ENCODE results near the gene ATG4D.
"Not testable (repeated sequence)": the region's sequence is repeated elsewhere in the genome, so short reads cannot be mapped to it uniquely, and the experiment has no call there.

The ATG4D gene

GRCh38 chr19:10516671-10517286 lies 26.9 kb upstream of the ATG4D start:
- peaks cover 76% of the 10 kb centered on the region for H3K27me3 Mint-ChIP-seq

GRCh38 chr19:10517361-10517759 lies 26.3 kb upstream of the ATG4D start, which contains the start of gene S1PR5:
S1PR5 (minus strand) TSS chr19:10517447; CDS start chr19:10515011, 2,436 bp downstream.
- Mint-ChIP-seq H3K27me3 (peaks cover 75% of the 10 kb centered on the region), H3K9me3 (no peaks in the 10 kb centered on the region), H3K4me3 (peak within 1 kb of the TSS; percentile 65 to 75), H3K4me1 (peaks cover 48% of the 10 kb centered on the region), H3K27ac (no peak within 1 kb of the TSS)
- ATAC-seq (no peak), DNase-seq (no peak)

More at GRCh38 chr19:10516671-10517286, 26.9 kb upstream of the ATG4D start:
- ATAC-seq (no peak), DNase-seq (no peak)
- peak overlapping the region; percentile 23 to 41 for H3K4me3 Mint-ChIP-seq
- H3K9me3 Mint-ChIP-seq: no peaks in the 10 kb centered on the region
- no peak overlapping the region for H3K27ac Mint-ChIP-seq
- H3K4me1 Mint-ChIP-seq: peaks cover 48% of the 10 kb centered on the region

GRCh38 chr19:10517760-10518443 lies 25.8 kb upstream of the ATG4D start:
- H3K27ac Mint-ChIP-seq: no peak overlapping the region

GRCh38 chr19:10518444-10519361 lies 25.0 kb upstream of the ATG4D start:
- DNase-seq: no peak
- ATAC-seq: peak; percentile 22
- H3K27ac Mint-ChIP-seq: peak overlapping the region in 1 of 2 donors; percentile 9
- H3K4me3 Mint-ChIP-seq: peak overlapping the region; percentile 65 to 75
- H3K4me1 Mint-ChIP-seq: peaks cover 42% of the 10 kb centered on the region
- peaks cover 62% of the 10 kb centered on the region for H3K27me3 Mint-ChIP-seq
- no peaks in the 10 kb centered on the region for H3K9me3 Mint-ChIP-seq

More at GRCh38 chr19:10517760-10518443, 25.8 kb upstream of the ATG4D start:
- ATAC-seq (peak; percentile 19), DNase-seq (no peak)
- Mint-ChIP-seq H3K9me3 (no peaks in the 10 kb centered on the region), H3K4me3 (peak overlapping the region; percentile 65 to 75), H3K4me1 (peaks cover 48% of the 10 kb centered on the region), H3K27me3 (peaks cover 70% of the 10 kb centered on the region)

GRCh38 chr19:10519421-10519820 lies 24.3 kb upstream of the ATG4D start:
- peaks cover 55% of the 10 kb centered on the region for H3K27me3 Mint-ChIP-seq

GRCh38 chr19:10520652-10521318 lies 22.9 kb upstream of the ATG4D start:
- no peak for DNase-seq
- ATAC-seq: no peak
- Mint-ChIP-seq H3K4me3 (no peak overlapping the region), H3K4me1 (peaks cover 28% of the 10 kb centered on the region), H3K9me3 (no peaks in the 10 kb centered on the region), H3K27ac (no peak overlapping the region), H3K27me3 (peaks cover 41% of the 10 kb centered on the region)

More at GRCh38 chr19:10519421-10519820, 24.3 kb upstream of the ATG4D start:
- H3K27ac Mint-ChIP-seq: no peak overlapping the region
- DNase-seq (no peak), ATAC-seq (no peak)
- H3K9me3 Mint-ChIP-seq: no peaks in the 10 kb centered on the region
- peak overlapping the region; percentile 23 to 75 for H3K4me3 Mint-ChIP-seq
- peaks cover 34% of the 10 kb centered on the region for H3K4me1 Mint-ChIP-seq

- no peak overlapping the region for H3K4me3 Mint-ChIP-seq
- H3K9me3 Mint-ChIP-seq: no peaks in the 10 kb centered on the region
- no peak for DNase-seq
- peaks cover 26% of the 10 kb centered on the region for H3K4me1 Mint-ChIP-seq
- ATAC-seq: no peak
- H3K27ac Mint-ChIP-seq: no peak overlapping the region
- peaks cover 33% of the 10 kb centered on the region for H3K27me3 Mint-ChIP-seq
Observed at GRCh38 chr19:10521461-10522171, 22.1 kb upstream of the ATG4D start.

- DNase-seq: no peak
- Mint-ChIP-seq H3K9me3 (no peaks in the 10 kb centered on the region), H3K27me3 (peaks cover 21% of the 10 kb centered on the region), H3K27ac (no peak overlapping the region), H3K4me3 (no peak overlapping the region), H3K4me1 (peaks cover 16% of the 10 kb centered on the region)
- ATAC-seq: no peak
Observed at GRCh38 chr19:10523135-10523636, 20.5 kb upstream of the ATG4D start.

- Mint-ChIP-seq H3K27me3 (no peaks in the 10 kb centered on the region), H3K27ac (no peak overlapping the region), H3K4me1 (no peaks in the 10 kb centered on the region), H3K4me3 (no peak overlapping the region), H3K9me3 (no peaks in the 10 kb centered on the region)
- DNase-seq (no peak), ATAC-seq (no peak)
Observed at GRCh38 chr19:10525636-10526035, 18.1 kb upstream of the ATG4D start.

- DNase-seq, H3K4me1 Mint-ChIP-seq, H3K27ac Mint-ChIP-seq, H3K4me3 Mint-ChIP-seq, ATAC-seq, H3K9me3 Mint-ChIP-seq, H3K27me3 Mint-ChIP-seq: not testable (repeated sequence)
Observed at GRCh38 chr19:10526887-10527286, 16.8 kb upstream of the ATG4D start.

GRCh38 chr19:10532457-10532856 lies 11.2 kb upstream of the ATG4D start:
- peaks cover 10% of the 10 kb centered on the region for H3K27me3 Mint-ChIP-seq
- no peaks in the 10 kb centered on the region for H3K4me1 Mint-ChIP-seq
- no peak overlapping the region for H3K27ac Mint-ChIP-seq
- no peak overlapping the region for H3K4me3 Mint-ChIP-seq
- no peak for ATAC-seq
- DNase-seq: no peak
- H3K9me3 Mint-ChIP-seq: peaks cover 0 to 5% of the 10 kb centered on the region in 2 donors

- H3K27ac Mint-ChIP-seq: no peak overlapping the region
- no peak for ATAC-seq
Observed at GRCh38 chr19:10533646-10534386, 9.9 kb upstream of the ATG4D start.

GRCh38 chr19:10535613-10536012 lies 8.1 kb upstream of the ATG4D start:
- H3K4me1 Mint-ChIP-seq: peaks cover 11% of the 10 kb centered on the region
- H3K27ac Mint-ChIP-seq: no peak overlapping the region
- ATAC-seq (no peak), DNase-seq (no peak)
- peaks cover 39% of the 10 kb centered on the region for H3K27me3 Mint-ChIP-seq
- peaks cover 0 to 5% of the 10 kb centered on the region in 2 donors for H3K9me3 Mint-ChIP-seq
- no peak overlapping the region for H3K4me3 Mint-ChIP-seq

More at GRCh38 chr19:10533646-10534386, 9.9 kb upstream of the ATG4D start:
- peaks cover 21% of the 10 kb centered on the region for H3K27me3 Mint-ChIP-seq
- no peak for DNase-seq
- H3K9me3 Mint-ChIP-seq: peaks cover 0 to 5% of the 10 kb centered on the region in 2 donors
- H3K4me1 Mint-ChIP-seq: peaks cover 8% of the 10 kb centered on the region
- no peak overlapping the region for H3K4me3 Mint-ChIP-seq

GRCh38 chr19:10537668-10538067 lies 6.0 kb upstream of the ATG4D start:
- Mint-ChIP-seq H3K4me1 (peaks cover 17% of the 10 kb centered on the region), H3K27me3 (peaks cover 41% of the 10 kb centered on the region), H3K9me3 (no peaks in the 10 kb centered on the region), H3K27ac (no peak overlapping the region), H3K4me3 (no peak overlapping the region)
- no peak for ATAC-seq
- DNase-seq: no peak
